ENCODE results near the gene CFAP90. TPM values are rescaled to one million over a fixed set of nuclear protein-coding genes. Genes with fewer than 3 reads are reported as not detected.

The CFAP90 gene
- total RNA-seq, 1 experiment from 2014 or later, result not detected

DNA sequence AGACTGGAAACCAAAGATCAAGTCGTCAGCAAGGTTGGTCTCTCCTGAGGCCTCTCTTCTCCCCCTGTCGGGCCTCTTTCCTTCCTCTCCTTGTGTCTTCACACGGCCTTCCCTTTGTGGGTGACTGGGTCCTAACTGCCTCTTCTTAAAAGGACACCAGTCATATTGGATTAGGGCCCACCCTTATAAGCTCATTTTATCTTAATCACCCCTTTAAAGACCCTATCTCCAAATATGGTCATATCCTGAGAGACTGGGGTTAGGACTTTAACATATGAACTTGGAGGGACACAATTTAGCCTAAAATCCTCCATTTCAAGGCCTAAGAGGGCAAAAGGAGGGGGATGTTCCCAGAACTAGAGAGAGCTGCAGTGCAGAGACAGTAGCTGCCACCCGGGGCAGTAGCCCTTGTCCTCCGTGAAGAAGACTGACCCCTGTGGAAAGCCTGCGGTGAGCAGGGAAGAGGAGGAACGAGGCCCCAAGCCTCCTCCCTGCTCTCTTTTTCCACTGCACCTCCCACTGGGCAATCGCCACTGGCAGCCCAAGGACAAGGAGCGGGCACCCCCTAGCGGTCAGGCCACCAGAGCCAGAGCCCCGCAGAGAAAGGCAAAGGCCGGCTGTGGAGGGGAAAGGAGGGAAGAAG is 34.9 kb downstream of the CFAP90 start:
- H3K27me3 ChIP-seq (ENCODE audit: insufficient read depth, low read length), result peaks cover 24% of the 10 kb centered on the region
- no peaks in the 10 kb centered on the region for H3K9me3 ChIP-seq (ENCODE audit: control insufficient read depth in 1 of 2, insufficient read depth in 1 of 2, low read depth in 1 of 2, low read length in 2 of 2)
- H3K4me2 ChIP-seq (ENCODE audit: low read length), result peak overlapping the region; percentile 7; the same call in 1 of the 2 replicates
- ChIA-PET CTCF (interaction anchor here (1.0 to 1.9 kb wide), 3 partner anchors 10 to 30 kb away, joined by 3 to 4 read pairs (median 3); no protein-coding TSS in a partner anchor), RAD21 (ENCODE audit: low non-redundant PET in 1 of 2, low total read pairs in 2 of 2, uncharacterized antibody in 2 of 2, unreplicated experiment in 2 of 2) (interaction anchor here in 1 of 2 experiments (1.2 kb wide), 1 partner anchor 54 kb away, joined by 3 read pairs; no protein-coding TSS in a partner anchor), POLR2A (no interaction called here)
- no peak overlapping the region for H3K4me3 ChIP-seq (replicated peaks in 1 of 2; ENCODE audit: low read depth in 1 of 2, low read length in 2 of 2)
- no peaks in the 10 kb centered on the region for H3K79me2 ChIP-seq (ENCODE audit: insufficient read depth, low read length)
- no peaks in the 10 kb centered on the region for H4K20me1 ChIP-seq (ENCODE audit: insufficient read depth)
- intact Hi-C loops (cut with micrococcal nuclease), result loop anchor here (2.0 kb wide), 1 partner anchor 1051 kb away; no protein-coding TSS in a partner anchor
- BruUV-seq (replicated peaks), result no TSS peak
- TF ChIP-seq CBX3 (IDR thresholded peaks at IDR 0.05; ENCODE audit: low read depth) (peak; percentile 32; the same call in 1 of the 2 replicates), CEBPB (IDR thresholded peaks at IDR 0.05; ENCODE audit: low read depth) (no peak), RAD21 (IDR thresholded peaks at IDR 0.05; ENCODE audit: low read depth) (peak; percentile 75), EZH2 (IDR thresholded peaks at IDR 0.05) (no peak), SP1 (IDR thresholded peaks at IDR 0.05; ENCODE audit: low read depth) (no peak), SRF (IDR thresholded peaks at IDR 0.05; ENCODE audit: low read depth) (peak; percentile 71), EGR1 (IDR thresholded peaks at IDR 0.05; ENCODE audit: low read depth) (no peak), ZFX (IDR thresholded peaks at IDR 0.05) (no peak)
- TF ChIP-seq, protein P1, sequence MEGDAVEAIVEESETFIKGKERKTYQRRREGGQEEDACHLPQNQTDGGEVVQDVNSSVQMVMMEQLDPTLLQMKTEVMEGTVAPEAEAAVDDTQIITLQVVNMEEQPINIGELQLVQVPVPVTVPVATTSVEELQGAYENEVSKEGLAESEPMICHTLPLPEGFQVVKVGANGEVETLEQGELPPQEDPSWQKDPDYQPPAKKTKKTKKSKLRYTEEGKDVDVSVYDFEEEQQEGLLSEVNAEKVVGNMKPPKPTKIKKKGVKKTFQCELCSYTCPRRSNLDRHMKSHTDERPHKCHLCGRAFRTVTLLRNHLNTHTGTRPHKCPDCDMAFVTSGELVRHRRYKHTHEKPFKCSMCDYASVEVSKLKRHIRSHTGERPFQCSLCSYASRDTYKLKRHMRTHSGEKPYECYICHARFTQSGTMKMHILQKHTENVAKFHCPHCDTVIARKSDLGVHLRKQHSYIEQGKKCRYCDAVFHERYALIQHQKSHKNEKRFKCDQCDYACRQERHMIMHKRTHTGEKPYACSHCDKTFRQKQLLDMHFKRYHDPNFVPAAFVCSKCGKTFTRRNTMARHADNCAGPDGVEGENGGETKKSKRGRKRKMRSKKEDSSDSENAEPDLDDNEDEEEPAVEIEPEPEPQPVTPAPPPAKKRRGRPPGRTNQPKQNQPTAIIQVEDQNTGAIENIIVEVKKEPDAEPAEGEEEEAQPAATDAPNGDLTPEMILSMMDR (IDR thresholded peaks at IDR 0.05 in 2 of 3, conservative IDR thresholded peaks at IDR 0.05 in 1 of 3; ENCODE audit: borderline replicate concordance in 1 of 3, insufficient read depth in 1 of 3, low read depth in 2 of 3, low read length in 2 of 3), result peak; percentile 84 to 99 (median 98)
- peaks cover 0 to 2% of the 10 kb centered on the region in 2 experiments; a peak in 1 of 4 replicates for H3K4me1 ChIP-seq (ENCODE audit: control insufficient read depth in 1 of 2, insufficient read depth in 2 of 2, low read length in 2 of 2)
- ATAC-seq (peak; percentile 99), DNase-seq (ENCODE audit: low read depth, low spot score) (peak; percentile 63)
- no peaks in the 10 kb centered on the region for H3K9me2 ChIP-seq (ENCODE audit: insufficient read depth)
- no peak overlapping the region for H3K9ac ChIP-seq (ENCODE audit: low read length)
- H2AFZ ChIP-seq (ENCODE audit: low read depth, low read length, poor library complexity, severe bottlenecking), result peak overlapping the region; percentile 8
- H3K36me3 ChIP-seq (ENCODE audit: control insufficient read depth in 1 of 2, insufficient read depth in 2 of 2, low read length in 2 of 2), result no peaks in the 10 kb centered on the region
- H3K27ac ChIP-seq (ENCODE audit: low read depth, low read length), result no peak overlapping the region
